Measurements from ENCODE around the gene GRK5.

GRCh38 chr10:119459681-119460340, 252.4 kb downstream of the GRK5 start:
- no peak for TF ChIP-seq EP300 (IDR thresholded peaks at IDR 0.05)
- TF ChIP-seq, protein P1, sequence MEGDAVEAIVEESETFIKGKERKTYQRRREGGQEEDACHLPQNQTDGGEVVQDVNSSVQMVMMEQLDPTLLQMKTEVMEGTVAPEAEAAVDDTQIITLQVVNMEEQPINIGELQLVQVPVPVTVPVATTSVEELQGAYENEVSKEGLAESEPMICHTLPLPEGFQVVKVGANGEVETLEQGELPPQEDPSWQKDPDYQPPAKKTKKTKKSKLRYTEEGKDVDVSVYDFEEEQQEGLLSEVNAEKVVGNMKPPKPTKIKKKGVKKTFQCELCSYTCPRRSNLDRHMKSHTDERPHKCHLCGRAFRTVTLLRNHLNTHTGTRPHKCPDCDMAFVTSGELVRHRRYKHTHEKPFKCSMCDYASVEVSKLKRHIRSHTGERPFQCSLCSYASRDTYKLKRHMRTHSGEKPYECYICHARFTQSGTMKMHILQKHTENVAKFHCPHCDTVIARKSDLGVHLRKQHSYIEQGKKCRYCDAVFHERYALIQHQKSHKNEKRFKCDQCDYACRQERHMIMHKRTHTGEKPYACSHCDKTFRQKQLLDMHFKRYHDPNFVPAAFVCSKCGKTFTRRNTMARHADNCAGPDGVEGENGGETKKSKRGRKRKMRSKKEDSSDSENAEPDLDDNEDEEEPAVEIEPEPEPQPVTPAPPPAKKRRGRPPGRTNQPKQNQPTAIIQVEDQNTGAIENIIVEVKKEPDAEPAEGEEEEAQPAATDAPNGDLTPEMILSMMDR (IDR thresholded peaks at IDR 0.05): no peak

All from tibial nerve (tissue), 4 donors.